LoVo (cell line): ENCODE measurements around the gene JCAD.

Experiments used
- DNase-seq: peaks from one replicate; pipeline ENCODE4 v3.0.0-alpha.2; 2016; ENCODE audit warnings: low spot score

The JCAD gene

GRCh38 chr10:30073045-30073766 lies 13.8 kb upstream of the JCAD start:
- DNase-seq = no peak

GRCh38 chr10:30072068-30072467 lies 12.7 kb upstream of the JCAD start:
- DNase-seq = no peak

DNA sequence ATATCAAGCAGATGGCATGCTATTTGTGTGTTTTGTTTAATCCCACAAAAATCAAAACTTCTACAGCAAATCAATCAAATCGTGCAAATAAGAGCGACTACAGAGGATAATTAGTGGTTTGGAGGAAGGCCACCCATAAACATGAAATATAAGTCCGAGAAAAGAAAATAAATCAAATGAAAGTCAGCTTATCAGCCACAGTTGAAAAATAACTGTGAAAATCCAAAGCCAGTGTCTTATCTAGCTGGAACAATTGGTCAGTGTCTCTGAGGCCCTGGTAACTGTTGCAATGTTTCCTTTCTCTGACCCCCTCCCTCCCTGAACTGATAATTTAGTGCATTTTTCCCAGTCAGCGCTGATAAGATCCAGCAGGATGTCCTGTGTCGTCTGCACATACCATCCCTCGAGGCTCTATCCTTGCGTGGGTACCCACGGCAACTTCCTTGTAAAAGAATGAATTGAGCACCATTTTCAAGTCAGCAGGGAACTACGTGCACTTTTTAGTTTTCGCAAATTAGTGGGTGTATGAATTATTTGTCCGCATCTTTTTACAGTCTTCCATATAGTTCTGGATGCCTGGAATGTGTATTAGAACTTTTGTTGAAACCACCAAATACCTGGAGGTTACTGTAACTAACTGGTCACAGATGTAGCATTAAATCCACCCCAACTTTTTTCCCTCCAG lies 10.8 kb upstream of the JCAD start:
- DNase-seq = no peak

DNA sequence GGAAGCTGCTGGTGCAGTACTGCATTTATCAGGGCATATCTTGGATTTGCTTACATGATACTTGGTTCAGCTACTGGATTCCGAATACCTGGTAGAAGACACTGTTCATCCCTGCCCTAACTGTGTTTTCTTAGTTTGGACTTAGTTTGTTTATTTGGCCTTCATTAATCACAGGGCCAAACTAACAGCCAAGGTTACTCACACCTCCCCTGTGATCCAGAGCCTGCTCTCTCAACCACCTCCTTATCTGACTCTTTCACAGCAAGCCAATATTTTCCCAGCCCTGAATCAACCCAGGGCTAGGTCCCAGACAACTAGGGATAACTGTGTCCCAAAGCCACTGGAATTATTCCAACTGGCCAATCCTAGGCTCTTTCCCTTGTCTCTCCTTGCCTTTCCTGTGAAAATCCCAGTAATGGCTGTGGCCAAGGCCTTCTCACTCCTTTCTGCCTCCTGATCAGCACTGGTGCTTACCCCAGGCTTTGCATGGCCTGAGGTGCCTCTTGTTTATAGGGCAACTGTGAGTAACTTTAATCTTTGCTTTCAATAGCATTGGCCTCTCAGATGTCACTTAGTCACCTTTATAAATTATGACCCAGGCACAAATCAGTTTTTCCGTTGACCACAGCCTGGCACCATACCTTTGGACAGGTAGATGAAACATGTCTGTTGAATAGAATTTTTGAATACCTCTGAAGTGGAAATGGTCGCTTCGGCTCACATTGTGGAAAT lies 9.3 kb upstream of the JCAD start:
- DNase-seq = no peak

- no peak for DNase-seq
These were observed 3.7 kb upstream of the JCAD start for GRCh38 chr10:30063099-30063498.

GRCh38 chr10:30062582-30062981 lies 3.2 kb upstream of the JCAD start:
- DNase-seq = no peak

DNA sequence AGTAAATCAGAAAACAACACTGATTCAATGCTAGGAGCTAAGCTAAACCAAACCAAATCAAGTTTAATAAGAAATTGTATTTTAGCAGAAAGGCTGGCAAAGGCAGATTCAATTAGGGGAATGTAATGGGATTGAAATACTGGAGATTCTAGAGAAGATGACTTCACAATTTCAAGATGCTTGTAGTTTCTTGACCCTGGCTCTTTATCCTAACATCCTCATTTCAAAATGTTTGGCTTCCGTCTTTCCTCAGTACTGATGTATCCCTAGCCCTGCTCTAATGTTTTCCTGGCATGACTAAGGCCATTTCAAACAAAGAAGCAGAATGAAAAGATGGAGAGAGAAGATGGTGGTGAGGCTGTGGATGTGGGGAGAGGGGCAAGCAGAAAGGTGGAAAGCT lies 2.7 kb upstream of the JCAD start:
- DNase-seq = no peak

DNA sequence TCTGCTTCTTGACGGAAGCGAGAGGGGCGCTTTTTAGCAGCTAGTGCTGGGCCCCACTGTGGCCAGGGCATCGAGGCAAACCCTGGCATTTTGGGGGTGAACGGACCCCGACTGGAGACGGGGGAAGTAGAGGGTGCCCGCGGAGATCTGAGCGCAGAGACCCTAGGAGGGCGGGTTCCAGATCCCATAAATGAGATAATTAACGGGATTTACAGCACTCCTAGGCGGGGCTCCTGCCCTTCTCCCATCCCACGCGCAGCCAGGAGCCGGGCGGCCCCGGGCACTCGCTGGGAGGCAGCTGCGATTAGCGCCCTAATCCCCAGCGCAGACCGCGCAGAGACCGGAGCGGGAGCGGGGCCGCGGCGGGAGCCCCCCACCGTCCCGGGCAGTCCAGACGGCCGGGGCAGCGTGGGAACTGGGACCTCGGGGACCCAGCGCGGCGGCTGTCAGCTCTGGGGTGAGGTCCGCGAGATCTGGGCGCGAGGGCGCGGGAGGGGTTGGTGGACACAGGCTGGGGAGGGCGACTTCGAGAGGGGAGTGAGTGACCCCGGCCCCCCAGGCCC lies 735 bp downstream of the JCAD start:
- DNase-seq = no peak

- DNase-seq = no peak
These were observed 1.4 kb downstream of the JCAD start for GRCh38 chr10:30057894-30058556.

DNA sequence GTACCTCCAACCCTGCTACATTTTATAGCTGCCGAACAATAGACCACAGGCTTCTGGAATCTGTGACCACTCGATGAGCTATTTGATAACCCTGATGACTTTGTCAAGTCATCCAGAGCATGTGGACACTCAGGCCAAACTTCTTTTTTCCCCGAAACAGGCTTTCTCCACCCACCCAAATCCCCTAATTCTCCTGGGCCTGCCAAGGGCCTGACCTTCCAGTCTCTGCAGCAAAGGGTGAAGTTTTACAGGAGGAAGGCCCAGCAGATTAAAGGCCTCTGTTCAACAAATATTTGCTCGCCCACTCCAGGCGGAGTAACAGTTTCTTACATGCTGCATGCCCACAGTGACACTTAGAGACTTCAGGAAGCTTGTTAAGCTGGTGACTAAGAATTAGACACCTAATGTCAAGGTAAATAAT lies 2.0 kb downstream of the JCAD start:
- peak; percentile 28 for DNase-seq

GRCh38 chr10:30056767-30057355 lies 2.5 kb downstream of the JCAD start:
- DNase-seq = peak; percentile 9

GRCh38 chr10:30056281-30056680 lies 3.1 kb downstream of the JCAD start:
- no peak for DNase-seq

DNA sequence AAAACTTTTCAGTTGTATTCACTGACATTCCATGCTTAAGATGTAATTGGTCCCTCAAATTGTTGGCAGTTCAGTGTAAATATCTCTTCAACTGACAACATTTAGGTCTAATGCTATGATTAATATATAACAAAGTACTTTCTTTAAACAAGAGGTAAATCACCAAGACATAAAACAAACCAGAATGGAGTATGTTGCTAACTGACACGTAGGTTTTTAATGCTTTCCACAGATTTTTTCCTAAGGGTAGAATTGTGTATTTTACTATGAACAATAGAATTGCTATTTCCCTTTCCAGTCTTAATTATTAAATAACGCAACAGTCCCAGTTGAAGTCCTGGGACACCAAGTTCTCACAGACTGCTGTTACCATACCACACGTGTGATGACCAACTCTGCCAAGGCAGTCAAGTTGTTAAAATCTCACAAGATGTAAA lies 4.1 kb downstream of the JCAD start:
- DNase-seq = no peak

DNA sequence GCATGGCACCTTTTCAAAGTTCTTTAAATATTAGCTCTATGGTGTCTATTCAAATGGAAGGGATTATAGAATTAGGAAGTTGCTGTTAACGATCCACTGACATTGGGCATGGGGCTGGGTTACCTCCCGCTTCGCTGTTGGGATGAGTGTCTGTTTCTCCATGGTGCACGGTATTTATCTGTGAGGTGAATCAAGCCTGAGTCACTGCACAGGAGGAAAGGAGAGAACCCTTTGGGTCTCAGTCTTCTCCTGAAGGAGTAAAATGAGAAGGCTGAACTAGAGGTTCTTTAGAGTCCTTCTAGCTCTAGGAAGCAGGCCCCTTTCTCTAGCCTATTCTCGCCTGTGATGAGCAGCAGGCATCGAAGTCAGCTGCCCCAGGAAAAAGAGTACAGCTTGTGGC lies 7.3 kb downstream of the JCAD start:
- no peak for DNase-seq

DNA sequence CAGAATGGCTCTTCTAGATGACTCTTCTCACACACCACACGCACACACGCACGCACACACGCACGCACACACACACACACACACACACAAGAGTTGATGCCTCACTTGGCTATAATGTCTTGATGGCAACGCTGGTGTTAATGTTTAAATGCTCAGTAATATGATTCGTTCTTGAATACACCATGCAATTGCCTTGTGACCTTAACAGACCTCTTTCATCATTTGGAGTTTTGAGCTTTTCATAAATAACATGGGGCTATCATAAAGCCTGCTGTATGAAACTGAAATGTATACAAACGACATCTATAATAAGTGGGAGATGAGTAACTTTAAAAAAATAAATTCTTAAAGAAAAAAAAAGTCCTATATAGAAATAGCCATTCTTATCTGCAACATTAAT lies 8.2 kb downstream of the JCAD start:
- no peak for DNase-seq

- DNase-seq = no peak
These were observed 9.0 kb downstream of the JCAD start for GRCh38 chr10:30050411-30050810.

- no peak for DNase-seq
These were observed 10.4 kb downstream of the JCAD start for GRCh38 chr10:30048768-30049517.

DNA sequence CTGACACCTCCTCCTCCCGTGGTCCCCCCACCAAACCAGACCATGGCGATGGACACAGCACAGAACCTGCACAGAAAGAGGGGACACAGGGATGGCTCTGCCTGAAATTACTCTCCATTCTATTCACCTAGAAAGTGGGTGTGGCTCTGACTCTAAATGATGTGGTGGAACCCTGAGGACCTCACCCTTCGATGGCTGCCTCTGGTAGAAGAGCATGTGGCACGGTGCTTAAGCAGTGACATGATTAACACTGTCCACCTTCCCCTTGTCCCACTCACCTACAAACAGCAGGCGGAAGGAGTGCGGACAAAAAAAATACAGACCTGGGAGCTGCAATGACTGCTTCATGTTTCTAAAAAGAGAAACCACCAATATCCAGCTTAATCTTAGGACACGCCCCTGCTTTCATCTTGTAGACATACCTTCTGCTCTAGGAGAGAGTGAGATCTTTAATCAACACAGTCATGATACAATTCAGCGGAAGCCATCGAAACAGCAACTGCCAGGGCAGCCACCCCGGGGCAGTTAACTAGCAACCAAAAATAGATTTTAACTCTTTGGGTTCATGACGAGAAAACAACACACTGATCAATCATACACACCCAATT lies 11.4 kb downstream of the JCAD start:
- DNase-seq = no peak

DNA sequence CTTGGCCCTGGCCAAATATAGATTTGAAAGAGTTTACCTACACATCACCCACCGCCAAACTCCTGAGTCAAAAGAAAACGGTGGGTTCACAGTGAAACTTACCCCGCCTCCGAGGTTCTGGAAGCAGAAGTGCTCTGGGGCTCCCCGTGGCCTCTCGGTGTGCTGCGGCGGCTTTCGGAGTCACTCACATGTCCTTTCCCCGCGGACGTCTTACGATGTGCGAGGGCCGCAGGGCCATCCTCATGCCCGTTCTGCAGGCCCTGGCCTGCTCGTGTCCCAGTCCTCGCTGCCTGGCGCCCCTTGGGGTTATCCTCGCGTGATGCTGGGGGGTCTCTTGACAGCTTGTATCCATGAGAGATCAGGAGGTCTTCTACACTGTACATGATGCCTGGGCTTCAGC lies 12.0 kb downstream of the JCAD start:
- no peak for DNase-seq

DNA sequence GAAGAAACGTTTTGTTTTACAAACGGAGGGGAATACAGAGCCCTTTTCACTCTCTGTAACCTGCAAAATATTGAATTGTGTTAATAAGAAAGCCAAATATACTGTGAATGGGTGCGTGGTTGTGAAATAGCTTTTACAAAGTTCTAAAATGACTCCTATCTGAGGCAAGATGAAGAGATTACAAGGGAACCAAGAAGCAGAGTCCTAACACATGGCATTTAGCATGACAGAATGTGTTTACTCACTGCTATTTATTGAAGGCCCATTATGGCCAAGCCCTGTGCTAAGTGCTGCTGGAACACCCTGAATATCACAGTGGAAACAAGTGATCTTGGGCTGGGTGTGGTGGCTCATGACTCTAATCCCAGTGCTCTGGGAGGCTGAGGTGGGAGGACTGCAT lies 12.9 kb downstream of the JCAD start:
- DNase-seq = no peak

DNA sequence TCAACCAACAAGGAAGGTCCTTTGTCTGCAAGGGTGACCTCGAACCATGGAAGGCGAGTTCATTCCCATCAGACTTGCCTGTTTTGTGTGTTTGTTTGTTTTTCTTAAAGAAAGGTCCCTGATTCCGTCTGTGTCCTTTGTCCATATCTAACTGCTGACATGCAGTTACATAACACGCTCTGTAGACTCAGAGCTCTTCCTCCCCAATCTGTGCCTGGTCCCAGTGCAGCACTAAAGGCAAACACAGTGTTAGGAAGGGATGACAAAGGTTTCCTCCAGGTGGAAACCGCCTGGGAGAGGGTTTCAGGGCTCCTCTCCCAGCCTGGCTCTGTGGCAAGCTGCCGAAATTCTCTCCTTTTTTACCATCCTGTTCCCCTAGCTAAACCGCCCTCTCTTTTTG lies 13.4 kb downstream of the JCAD start:
- no peak for DNase-seq
